HG03520 (cell line): ENCODE results near the gene XPO6.

ENCODE experiments used
- ATAC-seq: cut with Tn5 transposase; IDR thresholded peaks from one replicate; pipeline ENCODE4 v1.9.1; 2021; ENCODE audit warnings: mild to moderate bottlenecking, moderate library complexity; ENCODE audit not compliant: unreplicated experiment

Gene XPO6

DNA sequence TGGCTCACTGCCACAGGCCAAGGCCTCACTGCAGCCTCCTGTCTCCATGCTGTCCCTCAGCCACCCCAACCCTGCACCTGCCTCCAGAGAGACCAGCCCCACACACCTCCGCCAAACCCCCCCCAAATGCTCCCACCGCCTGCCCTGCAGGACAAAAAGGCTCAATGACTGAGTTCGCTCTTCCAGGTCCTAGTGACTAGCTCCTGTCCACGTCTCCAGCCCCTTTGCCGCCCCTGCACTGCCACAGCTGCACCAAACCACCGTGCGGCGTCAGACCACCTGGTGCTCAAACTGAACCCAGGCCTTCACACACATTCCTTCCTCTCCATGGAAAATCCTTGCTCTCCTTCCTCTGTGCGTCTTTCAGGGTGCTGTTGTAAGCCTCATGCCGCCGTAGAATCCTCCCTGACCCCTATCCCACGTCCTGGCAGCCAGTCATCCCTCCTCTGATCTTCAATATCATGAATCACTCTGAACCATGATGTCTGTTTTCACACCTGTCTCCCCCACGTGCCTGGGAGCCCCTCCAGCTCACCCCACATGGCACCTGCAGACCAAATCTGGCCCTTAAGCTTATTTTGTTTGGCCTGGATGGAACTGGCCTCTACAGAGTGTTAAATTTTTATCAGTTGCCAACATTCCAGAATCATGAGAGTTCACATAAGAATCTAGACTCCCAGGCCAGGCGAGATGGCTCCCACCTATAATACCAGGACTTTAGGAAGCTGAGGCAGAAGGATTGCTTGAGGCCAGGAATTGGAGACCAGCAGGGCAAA, 144.0 kb downstream of the XPO6 start:
- ATAC-seq = no peak

DNA sequence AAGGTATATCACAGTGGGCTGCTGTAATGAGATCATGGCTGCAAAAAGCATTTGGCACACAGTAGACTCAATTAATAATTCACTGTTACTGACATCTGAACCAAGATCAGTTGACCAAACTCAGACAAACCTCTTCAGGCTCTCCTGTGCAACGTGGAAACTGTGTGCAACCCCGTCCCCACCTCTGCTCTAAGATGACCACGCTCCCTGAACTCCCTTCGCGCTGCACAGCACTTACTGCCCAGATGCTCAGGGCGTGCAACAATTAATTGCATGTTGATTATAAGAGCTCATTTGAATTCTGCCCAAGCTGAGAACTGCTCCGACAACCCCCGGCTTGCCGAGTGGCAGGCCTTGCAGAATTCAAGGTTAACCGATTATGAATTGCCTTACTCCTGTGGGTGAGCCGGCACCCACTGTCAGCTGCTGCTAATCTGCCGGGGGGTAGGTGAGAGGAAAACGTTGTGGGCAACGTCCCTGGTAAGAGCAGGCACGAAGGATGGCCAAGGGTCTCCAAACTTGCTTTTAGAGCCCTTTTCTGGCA, 147.0 kb downstream of the XPO6 start:
- ATAC-seq = no peak

DNA sequence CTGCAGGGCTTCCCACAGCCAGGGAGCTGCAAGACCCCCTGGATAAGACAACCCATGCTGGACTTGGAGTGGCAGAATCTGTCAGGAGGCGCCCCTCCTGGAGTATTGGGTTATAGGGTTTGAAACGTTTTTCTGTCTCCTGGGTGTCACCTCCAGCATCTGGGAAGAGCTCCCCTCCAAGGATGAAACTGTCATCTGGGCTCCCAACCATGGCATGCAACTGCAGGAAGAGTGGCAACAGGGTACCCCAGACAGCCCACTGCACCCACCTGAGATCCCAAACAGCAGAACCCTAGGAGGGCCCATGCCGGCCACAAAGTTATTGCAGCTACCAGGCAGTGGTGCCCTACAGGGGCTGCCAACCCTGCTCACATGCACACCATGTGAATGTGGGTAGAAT, 147.6 kb downstream of the XPO6 start:
- ATAC-seq = no peak

DNA sequence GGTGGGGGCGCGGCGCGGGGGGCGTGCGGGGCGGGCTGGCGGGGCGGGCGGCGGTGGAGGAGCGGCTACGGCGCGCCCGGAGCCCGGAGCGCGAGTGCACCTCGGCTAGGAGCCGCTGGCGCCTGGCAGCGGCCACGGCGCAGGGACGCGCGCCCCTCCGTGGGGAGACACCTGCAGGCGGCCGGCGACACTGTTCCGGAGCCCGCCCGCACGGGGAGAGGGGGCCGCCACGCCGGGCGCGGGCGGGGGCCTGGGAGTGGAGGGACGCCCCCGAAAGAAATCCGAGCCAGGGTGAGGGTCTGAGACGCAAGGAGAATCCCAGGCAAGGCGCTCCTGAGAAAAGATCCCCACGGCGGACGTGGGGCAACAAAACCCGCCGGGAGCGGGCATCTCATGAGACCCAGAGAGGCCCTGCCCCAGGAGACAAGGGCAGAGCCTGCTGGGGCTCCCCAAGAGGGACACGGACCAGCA, 148.1 kb downstream of the XPO6 start, which contains the start of gene GSG1L:
GSG1L (minus strand) TSS at position 124 of the 471 bp plus-strand sequence. CDS start 290 bp downstream, outside the sequence.
- ATAC-seq = no peak

DNA sequence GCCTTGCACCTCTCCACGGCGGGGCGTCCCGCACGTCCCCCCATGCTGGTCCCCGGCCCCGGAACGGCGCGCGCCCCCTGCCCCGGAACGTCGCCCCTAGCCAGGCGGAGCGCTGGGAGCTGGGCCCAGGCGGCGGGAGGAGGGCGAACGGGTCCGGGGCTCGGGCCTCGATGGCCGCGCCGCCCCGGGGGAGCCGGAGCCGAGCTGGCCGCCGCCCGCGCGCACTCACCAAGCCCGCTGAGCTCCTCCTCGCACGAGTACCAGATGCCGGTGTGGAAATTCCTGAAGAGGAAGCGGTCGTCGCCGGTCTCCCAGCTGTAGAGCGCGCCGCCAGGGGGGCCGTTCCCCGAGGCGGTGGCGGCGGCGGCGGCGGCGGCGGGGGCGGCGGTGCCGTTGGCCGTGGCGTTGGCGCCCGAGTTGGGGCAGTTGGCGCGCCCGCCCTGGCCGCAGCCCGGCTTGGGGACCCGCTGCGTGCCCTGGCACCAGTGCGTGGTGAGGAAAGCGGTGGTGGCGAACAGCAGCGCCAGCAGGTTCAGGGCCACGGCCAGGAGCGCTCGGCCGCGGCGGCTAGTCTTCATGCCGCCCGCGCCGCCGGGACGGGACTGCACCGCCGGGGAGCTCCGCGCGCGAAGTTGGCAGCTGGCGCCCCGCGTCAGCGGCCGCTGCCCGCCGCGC, 148.8 kb downstream of the XPO6 start:
- no peak for ATAC-seq

DNA sequence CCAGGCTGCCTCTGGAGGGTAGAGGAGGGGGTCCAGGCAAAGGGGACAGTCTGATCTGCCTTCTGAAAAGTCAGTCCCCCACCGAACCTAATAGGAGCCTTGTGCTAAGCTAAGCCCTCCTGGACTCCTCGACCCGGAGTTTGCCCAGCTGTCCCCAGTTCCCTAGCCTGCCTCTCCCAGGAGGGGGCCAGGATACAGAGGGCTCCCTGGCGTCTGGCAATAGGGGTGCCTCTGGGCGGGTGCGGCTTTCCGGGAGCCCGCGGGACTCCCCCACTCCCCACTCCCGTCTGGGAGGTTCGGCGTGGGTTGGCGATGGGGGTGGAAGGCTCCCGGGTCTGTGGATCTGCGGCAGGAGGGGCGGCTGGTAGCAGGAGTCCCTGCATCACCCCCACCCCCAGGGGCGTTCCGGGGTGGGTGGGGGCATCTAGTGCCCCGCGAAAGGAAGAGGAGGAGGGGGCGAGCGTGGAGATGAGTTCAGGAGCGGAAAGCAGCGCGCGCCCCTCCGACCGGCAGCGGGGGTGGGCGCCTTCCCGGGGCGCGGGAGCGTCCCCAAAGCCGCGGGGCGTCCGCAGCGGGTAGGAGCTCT, 149.4 kb downstream of the XPO6 start:
- no peak for ATAC-seq

DNA sequence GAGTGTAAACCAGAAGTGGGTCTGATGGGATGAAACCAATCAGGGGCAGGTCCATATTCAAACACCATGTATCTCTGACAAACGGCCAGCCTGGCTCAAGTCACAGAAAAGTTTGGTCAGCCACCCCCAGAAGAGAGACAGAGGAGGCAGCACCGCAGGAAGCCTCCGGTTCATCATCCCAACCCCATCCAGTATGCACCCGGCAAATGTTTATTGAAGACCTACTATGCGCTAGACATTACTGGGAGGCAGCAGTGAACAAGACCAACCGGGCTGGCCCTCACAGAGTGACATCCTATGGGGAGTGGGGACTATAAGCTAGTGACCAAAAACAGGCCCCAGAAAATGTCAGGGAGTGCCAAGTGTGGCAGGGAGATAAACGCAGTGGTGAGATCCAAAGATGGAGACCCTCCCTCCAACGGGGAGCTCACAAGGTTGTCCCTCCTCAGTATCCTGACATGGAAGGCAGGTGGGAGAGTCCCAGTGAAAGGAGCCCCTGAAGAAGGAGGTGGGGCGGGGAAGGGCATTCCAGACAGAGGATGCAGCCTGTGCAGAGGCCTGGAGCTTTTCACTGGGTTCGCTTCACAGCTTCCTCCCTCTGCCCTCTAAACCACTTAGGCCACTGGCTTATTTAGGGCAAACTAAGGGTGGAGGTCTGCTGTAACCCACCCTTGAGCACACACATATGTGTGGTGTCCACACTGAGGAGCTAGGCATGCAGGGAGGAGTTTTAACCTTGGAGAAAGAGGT, 150.2 kb downstream of the XPO6 start:
- ATAC-seq = no peak

DNA sequence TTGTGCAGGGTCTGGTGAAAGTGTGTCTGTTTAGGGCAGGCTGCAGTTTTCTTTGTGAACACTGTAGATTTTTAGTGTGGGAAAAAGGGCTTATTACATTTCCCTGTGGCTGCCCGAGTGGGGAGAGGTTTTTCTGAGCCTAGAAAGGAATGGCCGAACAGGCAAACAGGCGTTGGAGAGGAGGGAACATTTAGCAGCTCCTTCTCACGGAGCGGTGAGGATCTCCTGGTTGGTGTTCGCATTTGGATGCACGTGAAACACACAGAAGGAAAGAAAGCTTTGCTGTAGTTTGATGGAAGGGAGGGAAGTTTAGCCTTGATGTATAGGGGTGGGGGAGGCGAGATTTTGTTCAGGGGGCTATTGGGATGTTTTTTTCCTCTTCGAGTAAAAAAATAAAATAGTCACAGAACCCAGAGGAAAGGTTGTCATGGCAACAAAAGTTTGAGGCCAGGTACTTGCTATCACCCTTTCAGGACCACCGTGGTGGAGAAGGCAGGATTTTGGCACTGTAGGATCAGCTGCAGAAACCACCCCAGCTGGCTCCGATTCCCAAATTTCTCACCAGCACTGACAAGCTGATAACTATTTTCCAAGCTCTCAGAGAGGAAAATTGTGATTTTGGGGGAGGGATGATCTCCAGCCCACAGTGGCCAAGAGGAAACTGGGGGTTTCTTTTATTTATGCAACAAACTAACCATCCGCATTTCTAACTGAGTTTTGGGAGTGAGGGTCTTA, 151.8 kb downstream of the XPO6 start:
- ATAC-seq = no peak

DNA sequence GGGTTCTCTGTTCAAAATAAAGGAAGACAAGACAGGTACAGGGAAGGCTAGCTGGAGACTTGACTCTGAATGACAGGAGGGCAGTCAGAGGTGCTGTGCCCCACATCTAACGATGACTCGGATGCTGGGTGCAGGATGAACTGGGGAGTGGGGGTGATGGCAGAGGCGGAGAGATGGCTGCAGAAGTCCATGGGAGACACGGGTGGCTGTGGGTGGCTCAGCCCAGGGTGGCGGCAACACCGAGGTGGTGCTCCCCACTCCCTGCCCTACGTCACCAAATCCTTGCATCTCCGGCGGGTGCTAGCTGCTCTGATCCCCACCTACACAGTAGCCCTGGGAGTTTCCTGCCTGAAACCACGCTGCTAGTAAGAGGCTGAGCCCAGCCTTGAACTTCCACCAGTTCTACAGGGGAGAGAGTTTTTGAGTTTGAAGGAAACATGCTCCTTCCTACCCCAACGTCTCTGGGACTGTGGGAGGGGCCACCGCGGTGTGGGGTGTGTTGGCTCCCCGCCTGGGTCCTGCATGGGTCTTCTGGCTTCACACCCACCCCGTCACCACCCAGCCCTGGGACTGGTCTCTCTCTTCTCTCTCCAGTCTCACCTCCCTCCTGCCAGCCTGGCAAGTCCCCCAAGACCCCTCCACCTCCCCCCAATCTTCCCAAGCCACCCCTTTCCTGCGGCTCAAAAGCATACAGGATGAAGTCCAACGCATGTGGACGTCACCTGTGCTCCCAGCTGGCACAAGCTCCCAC, 152.8 kb downstream of the XPO6 start:
- no peak for ATAC-seq

DNA sequence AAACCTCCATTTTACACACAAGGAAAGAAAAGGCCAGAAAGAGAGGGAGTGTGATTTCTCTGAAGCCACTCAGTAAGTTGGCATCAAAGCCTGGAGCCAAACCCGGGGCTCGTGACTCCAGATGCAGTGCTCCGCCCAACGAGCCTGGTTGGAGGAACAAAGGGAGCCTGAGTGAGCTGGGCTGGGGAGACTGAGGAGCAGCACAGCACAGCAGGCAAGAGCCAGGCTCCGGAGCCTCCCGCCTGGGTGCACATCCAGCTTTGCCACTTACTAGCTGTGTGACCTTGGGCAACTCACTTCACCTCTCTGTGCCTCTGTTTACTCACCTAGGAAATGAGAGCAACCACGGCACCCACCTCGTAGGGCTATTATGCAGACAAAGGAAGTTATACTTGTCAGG, 153.8 kb downstream of the XPO6 start:
- ATAC-seq = no peak

DNA sequence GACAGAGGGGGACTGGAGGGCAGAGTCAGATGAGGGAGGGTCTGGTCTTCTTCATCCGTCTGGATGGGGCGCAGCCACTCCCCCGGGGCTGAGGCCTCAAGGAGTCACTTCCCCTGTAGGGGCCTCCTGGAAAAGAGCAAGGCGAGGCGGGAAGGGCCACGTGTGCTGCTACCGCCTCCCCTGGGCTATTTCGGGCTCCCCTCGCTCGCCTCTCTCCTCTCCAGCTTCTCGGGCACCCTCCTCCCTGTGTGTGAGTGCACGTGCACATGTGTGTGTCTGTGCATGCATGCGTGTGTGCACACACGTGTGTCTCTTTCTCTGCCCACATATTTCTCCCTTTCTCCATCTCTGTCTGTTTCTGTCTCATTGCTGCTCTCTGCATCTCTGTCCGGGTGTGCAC, 158.3 kb downstream of the XPO6 start:
- ATAC-seq = no peak

DNA sequence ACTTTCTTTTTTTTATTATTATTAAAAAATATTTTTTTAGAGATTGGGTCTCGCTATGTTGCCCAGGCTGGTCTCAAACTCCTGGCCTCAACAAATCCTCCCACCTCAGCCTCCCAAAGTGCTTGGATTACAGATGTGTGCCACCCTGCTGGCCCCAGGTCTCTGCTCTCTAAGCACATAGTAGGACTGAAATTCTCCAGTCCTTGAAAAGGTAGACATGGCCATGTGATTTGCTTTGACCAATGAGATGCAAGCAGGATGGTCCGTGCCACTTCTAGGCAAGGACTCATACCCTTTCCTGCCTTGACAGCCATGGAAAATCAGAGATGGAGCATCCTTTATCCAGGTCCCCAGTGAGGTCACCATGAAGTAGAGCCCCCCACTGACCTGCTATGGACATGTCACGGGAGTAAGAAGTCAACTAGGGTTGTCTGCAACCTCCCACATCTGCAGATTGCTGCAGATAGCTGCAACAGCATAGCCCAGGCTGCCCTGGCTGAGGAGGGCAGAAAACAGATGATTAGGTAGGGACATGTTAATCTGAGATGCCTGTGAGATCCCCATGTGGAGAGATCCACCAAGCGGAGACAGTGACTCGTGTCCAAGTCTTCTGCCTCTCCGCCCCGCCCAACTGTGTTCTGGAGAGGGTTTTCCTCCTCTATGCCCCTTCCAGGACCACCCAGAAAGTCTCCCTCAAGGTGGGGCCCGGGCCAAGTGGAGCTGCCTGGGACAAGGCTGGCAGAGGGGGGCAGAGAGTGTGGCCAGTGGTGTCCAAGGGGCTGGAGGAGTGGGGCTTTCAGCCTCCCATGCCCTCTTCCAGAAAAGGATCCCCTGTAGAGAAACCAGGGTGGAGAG, 159.3 kb downstream of the XPO6 start:
- ATAC-seq = no peak

DNA sequence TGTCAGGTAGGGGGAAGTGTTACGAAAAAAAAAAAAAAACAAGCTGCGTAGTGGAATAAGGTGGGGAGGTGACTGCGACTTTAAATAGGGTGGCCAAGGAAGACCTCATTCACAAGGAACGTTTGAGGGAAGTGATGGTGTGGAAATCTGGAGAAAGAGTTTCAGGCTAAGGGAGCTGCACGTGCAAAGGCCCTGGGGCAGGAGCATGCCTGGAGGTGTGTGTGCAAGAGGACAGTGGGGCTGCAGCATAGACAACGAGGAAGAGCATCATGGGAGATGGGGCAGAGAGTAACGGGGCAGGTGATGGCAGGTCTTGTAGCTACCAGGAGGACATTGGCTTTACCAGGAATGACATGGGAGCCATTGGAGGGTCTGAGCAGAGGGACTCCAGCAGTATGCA, 160.3 kb downstream of the XPO6 start:
- no peak for ATAC-seq
